Measurements from ENCODE around the gene SYNJ2.

The SYNJ2 gene

GRCh38 chr6:158015188-158015506, 33.5 kb downstream of the SYNJ2 start:
- no peak for DNase-seq

- no peak for DNase-seq
Observed at GRCh38 chr6:158016571-158017383, 35.1 kb downstream of the SYNJ2 start.

GRCh38 chr6:158017621-158018040, 36.0 kb downstream of the SYNJ2 start:
- no peak for DNase-seq

- DNase-seq = no peak
Observed at GRCh38 chr6:158018041-158018771, 36.5 kb downstream of the SYNJ2 start.

GRCh38 chr6:158018851-158019361, 37.2 kb downstream of the SYNJ2 start:
- DNase-seq = no peak

GRCh38 chr6:158019416-158019815, 37.8 kb downstream of the SYNJ2 start:
- DNase-seq = no peak

GRCh38 chr6:158020272-158020711, 38.6 kb downstream of the SYNJ2 start:
- no peak for DNase-seq

GRCh38 chr6:158020811-158021210, 39.1 kb downstream of the SYNJ2 start:
- DNase-seq = no peak

- DNase-seq = no peak
Observed at GRCh38 chr6:158021376-158021775, 39.7 kb downstream of the SYNJ2 start.

- DNase-seq = no peak
Observed at GRCh38 chr6:158021814-158022748, 40.4 kb downstream of the SYNJ2 start.

- no peak for DNase-seq
Observed at GRCh38 chr6:158022749-158023596, 41.3 kb downstream of the SYNJ2 start.

- no peak for DNase-seq
Observed at GRCh38 chr6:158023597-158023939, 41.9 kb downstream of the SYNJ2 start.

- DNase-seq = no peak
Observed at GRCh38 chr6:158024566-158025297, 43.1 kb downstream of the SYNJ2 start.

GRCh38 chr6:158026054-158026900, 44.6 kb downstream of the SYNJ2 start:
- DNase-seq = no peak

- DNase-seq = no peak
Observed at GRCh38 chr6:158026901-158027589, 45.4 kb downstream of the SYNJ2 start.

- DNase-seq = no peak
Observed at GRCh38 chr6:158027590-158028285, 46.1 kb downstream of the SYNJ2 start.

- DNase-seq = no peak
Observed at GRCh38 chr6:158028421-158028820, 46.8 kb downstream of the SYNJ2 start.

- no peak for DNase-seq
Observed at GRCh38 chr6:158028876-158029275, 47.2 kb downstream of the SYNJ2 start.

- no peak for DNase-seq
Observed at GRCh38 chr6:158029668-158030230, 48.1 kb downstream of the SYNJ2 start.
